ENCODE data around the gene PKN1. TPM values are rescaled to one million over a fixed set of nuclear protein-coding genes. Genes with fewer than 3 reads are reported as not detected.

Gene PKN1
- total and polyA plus RNA-seq, 2 donors (not counting 1 experiment from before 2014, with no cell fraction given) = 114 to 171 TPM

DNA sequence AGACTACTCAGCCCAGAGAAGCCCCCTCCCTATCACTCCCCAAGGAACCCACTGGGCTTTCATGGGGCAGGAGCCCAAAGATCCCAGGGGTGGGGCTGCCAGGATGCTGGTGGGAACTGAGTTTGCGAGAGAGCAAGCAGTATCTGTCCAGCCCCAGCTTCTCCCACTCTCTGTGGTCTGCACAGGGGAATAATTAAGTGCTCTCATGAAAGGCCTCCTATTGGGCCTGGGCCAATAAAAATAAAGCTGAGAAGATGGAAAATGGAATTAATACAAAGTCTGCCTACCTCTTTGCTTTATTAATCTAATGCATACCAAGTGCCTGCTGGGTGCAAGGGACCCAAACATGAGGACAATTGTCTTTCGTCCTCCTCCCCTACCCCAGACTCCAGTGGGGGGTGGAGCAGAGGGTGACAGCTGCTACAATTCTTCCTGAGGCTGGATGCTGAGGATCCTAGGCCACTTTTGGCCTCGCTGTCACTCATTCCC, 19.4 kb upstream of the PKN1 start:
- H3K27ac Mint-ChIP-seq = peak overlapping the region; percentile 60

More for the DNA sequence above, 19.4 kb upstream of the PKN1 start:
- Histone ChIP-seq H3K36me3 (replicated peaks in 1 of 2; ENCODE audit: control extremely low read depth in 1 of 2, control insufficient read depth in 1 of 2, extremely low read depth in 1 of 2, insufficient read depth in 2 of 2, low read length in 1 of 2) (peaks cover 0 to 73% of the 10 kb centered on the region in 2 experiments), H3K4me3 (ENCODE audit: control extremely low read depth in 1 of 5, extremely low read depth in 1 of 5, insufficient read depth in 1 of 5, low read depth in 2 of 5, low read length in 4 of 5) (no peak overlapping the region), H3K9ac (ENCODE audit: low read length) (no peak overlapping the region), H3K9me3 (ENCODE audit: control extremely low read depth in 1 of 3, control insufficient read depth in 2 of 3, insufficient read depth in 1 of 3, low read length in 2 of 3) (peaks cover 0 to 7% (median 0%) of the 10 kb centered on the region in 3 donors), H2AFZ (ENCODE audit: insufficient read depth, low read depth, low read length, poor library complexity, severe bottlenecking) (no peak overlapping the region), H3K79me2 (ENCODE audit: control insufficient read depth, insufficient read depth, low read length) (peaks cover 83% of the 10 kb centered on the region), H3K27me3 (replicated peaks in 1 of 4; ENCODE audit: control extremely low read depth in 1 of 4, control insufficient read depth in 3 of 4, insufficient read depth in 4 of 4, low read length in 3 of 4) (no peaks in the 10 kb centered on the region), H3K4me2 (replicated peaks; ENCODE audit: low read depth, low read length, poor library complexity, severe bottlenecking) (no peak overlapping the region), H3K4me1 (ENCODE audit: control insufficient read depth in 2 of 2, insufficient read depth in 2 of 2, low read length in 2 of 2) (peaks cover 42 to 69% of the 10 kb centered on the region in 2 donors), H4K20me1 (ENCODE audit: control insufficient read depth, insufficient read depth, low read length, poor library complexity, severe bottlenecking) (peaks cover 98% of the 10 kb centered on the region), H3K27ac (ENCODE audit: low read length in 2 of 2) (no peak overlapping the region)
- ATAC-seq (ENCODE audit: low read depth) (no peak), DNase-seq (peak; percentile 42)
- peaks cover 62% of the 10 kb centered on the region for H3K4me1 Mint-ChIP-seq
- intact Hi-C loops (cut with micrococcal nuclease) = no loop called here
- no peaks in the 10 kb centered on the region for H3K27me3 Mint-ChIP-seq
- ChIA-PET CTCF (interaction anchor here (1.4 to 1.8 kb wide), 3 partner anchors 51 to 65 kb away, joined by 4 to 7 read pairs (median 5); no protein-coding TSS in a partner anchor), POLR2A (interaction anchor here (0.6 to 0.7 kb wide), 2 partner anchors 32 to 1321 kb away, joined by 3 read pairs; partner anchors contain the start of gene ADGRE5)
- TF ChIP-seq EZH2 (IDR thresholded peaks at IDR 0.05; ENCODE audit: borderline replicate concordance, insufficient read depth, low read depth, low read length, poor library complexity, severe bottlenecking) = no peak
- TF ChIP-seq, protein P1, sequence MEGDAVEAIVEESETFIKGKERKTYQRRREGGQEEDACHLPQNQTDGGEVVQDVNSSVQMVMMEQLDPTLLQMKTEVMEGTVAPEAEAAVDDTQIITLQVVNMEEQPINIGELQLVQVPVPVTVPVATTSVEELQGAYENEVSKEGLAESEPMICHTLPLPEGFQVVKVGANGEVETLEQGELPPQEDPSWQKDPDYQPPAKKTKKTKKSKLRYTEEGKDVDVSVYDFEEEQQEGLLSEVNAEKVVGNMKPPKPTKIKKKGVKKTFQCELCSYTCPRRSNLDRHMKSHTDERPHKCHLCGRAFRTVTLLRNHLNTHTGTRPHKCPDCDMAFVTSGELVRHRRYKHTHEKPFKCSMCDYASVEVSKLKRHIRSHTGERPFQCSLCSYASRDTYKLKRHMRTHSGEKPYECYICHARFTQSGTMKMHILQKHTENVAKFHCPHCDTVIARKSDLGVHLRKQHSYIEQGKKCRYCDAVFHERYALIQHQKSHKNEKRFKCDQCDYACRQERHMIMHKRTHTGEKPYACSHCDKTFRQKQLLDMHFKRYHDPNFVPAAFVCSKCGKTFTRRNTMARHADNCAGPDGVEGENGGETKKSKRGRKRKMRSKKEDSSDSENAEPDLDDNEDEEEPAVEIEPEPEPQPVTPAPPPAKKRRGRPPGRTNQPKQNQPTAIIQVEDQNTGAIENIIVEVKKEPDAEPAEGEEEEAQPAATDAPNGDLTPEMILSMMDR (IDR thresholded peaks at IDR 0.05) = no peak
- no peaks in the 10 kb centered on the region for H3K9me3 Mint-ChIP-seq (ENCODE audit: insufficient read depth)
- WGBS (ENCODE audit: insufficient coverage) = 100% methylated on average over 1 of the region's 3 CpGs
- H3K4me3 Mint-ChIP-seq = peak overlapping the region; percentile 13

Data from B cell (primary cell).